Panc1 (cell line): ENCODE measurements around the gene SGCG. TPM values are rescaled to one million over a fixed set of nuclear protein-coding genes. Genes with fewer than 3 reads are reported as not detected.

Experiments
- ATAC-seq: fragments of 200-7000 bp; cut with Tn5 transposase; 2 replicates; pipeline ENCODE4 v1.9.1; 2020; ENCODE audit warnings: mild to moderate bottlenecking, moderate library complexity
- BruUV-seq: library from RNA; stranded (reverse); fragments of 400-500 nt; replicated peaks from 2 replicates; lab custom pipeline; 2021; lab: Mats Ljungman, UMichigan
- CTCF ChIA-PET: fragments of 300-600 bp; sonication (Branson Sonifier 250); formaldehyde crosslinking; loops from one replicate; lab custom pipeline; 2022; ENCODE audit warnings: antibody characterized with exemption; lab: Charles Lee
- POLR2A ChIA-PET: fragments of 300-600 bp; sonication (Branson Sonifier 250); formaldehyde crosslinking; loops from one replicate; lab custom pipeline; 2022; ENCODE audit warnings: antibody characterized with exemption; lab: Charles Lee
- DNase-seq: peaks from one replicate; pipeline ENCODE4 v3.0.0-alpha.2; 2010; ENCODE audit warnings: low read depth, low spot score
- H3K27ac ChIP-seq: 2 replicates; pipeline ENCODE4 v1.5.1; 2011; ENCODE audit warnings: mild to moderate bottlenecking, low read length, inconsistent platforms
- H3K27me3 ChIP-seq: fragments of 200-500 bp; sonication (Bioruptor generic); 2 replicates; pipeline ENCODE4 v1.6.0; 2014; ENCODE audit warnings: low read length, inconsistent platforms; ENCODE audit not compliant: control insufficient read depth, insufficient read depth
- H3K36me3 ChIP-seq: fragments of 200-500 bp; sonication (Bioruptor generic); 2 replicates; pipeline ENCODE4 v1.5.1; 2014; ENCODE audit warnings: inconsistent platforms, mild to moderate bottlenecking, low read length, moderate library complexity; ENCODE audit not compliant: control insufficient read depth, insufficient read depth
- H3K4me1 ChIP-seq: 2 replicates; pipeline ENCODE4 v1.5.1; 2011; ENCODE audit warnings: inconsistent platforms, mild to moderate bottlenecking, low read length, moderate library complexity; ENCODE audit not compliant: control insufficient read depth, insufficient read depth
- H3K4me3 ChIP-seq, 2 experiments: 2 replicates each; pipeline ENCODE4 v1.5.1; 2011 to 2012; ENCODE audit warnings: low read depth in 2 of 2, low read length in 2 of 2, mild to moderate bottlenecking in 2 of 2, inconsistent platforms in 1 of 2, moderate library complexity in 1 of 2
- H3K9me3 ChIP-seq: fragments of 200-500 bp; sonication (Bioruptor generic); 2 replicates; pipeline ENCODE4 v1.5.1; 2014; ENCODE audit warnings: low read depth, mild to moderate bottlenecking, inconsistent platforms, low read length, moderate library complexity; ENCODE audit not compliant: control insufficient read depth, insufficient read depth
- POLR2AphosphoS5 ChIP-seq: IDR thresholded peaks from 2 replicates; pipeline ENCODE4 v1.6.1; 2012; ENCODE audit warnings: mild to moderate bottlenecking, low read depth, low read length, moderate library complexity
- SIN3A ChIP-seq: IDR thresholded peaks from 2 replicates; pipeline ENCODE4 v1.6.1; 2012; ENCODE audit warnings: low read depth, mild to moderate bottlenecking, low read length, moderate library complexity, borderline replicate concordance; ENCODE audit not compliant: insufficient read depth
- TCF7L2 ChIP-seq: IDR thresholded peaks from 2 replicates; pipeline ENCODE4 v1.6.1; 2011; ENCODE audit warnings: mild to moderate bottlenecking, low read depth, low read length, inconsistent platforms
- in situ Hi-C: cut with HindIII; loops from 2 replicates; pipeline ENCODE4 v1.10.0; 2016; ENCODE audit warnings: low sequenced_read_pairs, low pct_unique_long_range_greater_than_20kb
- intact Hi-C: fragments of 100-400 bp; cut with micrococcal nuclease; formaldehyde crosslinking; loops from one replicate; pipeline ENCODE4 v1.10.0; 2022; ENCODE audit not compliant: unreplicated experiment
- total RNA-seq: library from RNA; stranded (reverse); gene quantifications from one replicate; pipeline ENCODE4 v1.2.1, GENCODE V29; 2021; ENCODE audit not compliant: unreplicated experiment
- TF ChIP-seq, protein P1 (sequence below), 2 experiments: IDR thresholded peaks; 2 replicates each; pipeline ENCODE4 v1.6.1; 2011 to 2012; ENCODE audit warnings: low read depth in 2 of 2, control low read depth in 1 of 2, low read length in 1 of 2, mild to moderate bottlenecking in 1 of 2, moderate library complexity in 1 of 2; ENCODE audit not compliant: insufficient read depth in 1 of 2
- TF ChIP-seq, protein P2 (sequence below): fragments of 450-650 bp; IDR thresholded peaks from 2 replicates; pipeline ENCODE4 v1.5.1; 2017; ENCODE audit warnings: mild to moderate bottlenecking

The SGCG gene
- total RNA-seq, 1 experiment from 2014 or later: not detected

DNA sequence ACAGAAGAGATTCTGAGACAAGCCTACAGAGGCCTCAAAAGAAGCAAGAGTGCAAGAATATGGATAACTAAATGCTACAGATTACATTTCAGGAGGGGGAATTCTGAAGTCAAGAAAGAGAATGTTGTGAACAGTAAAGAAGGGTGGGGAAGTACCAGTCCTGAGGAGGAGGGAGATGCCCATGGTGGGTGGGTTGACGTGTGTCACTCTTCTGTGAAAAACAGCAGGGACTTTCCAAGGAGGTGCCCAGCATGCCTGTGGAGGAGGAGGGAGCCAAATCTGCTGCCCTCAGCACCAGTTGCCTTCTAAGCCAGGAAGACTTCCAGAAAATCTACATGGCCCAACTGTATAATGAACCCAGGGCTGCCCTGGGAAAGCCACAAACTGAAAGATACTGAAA, 87.7 kb downstream of the SGCG start:
- no peak for DNase-seq
- Histone ChIP-seq H3K27ac (no peak overlapping the region), H3K4me3 (no peak overlapping the region), H3K4me1 (no peaks in the 10 kb centered on the region), H3K27me3 (no peaks in the 10 kb centered on the region), H3K36me3 (no peaks in the 10 kb centered on the region), H3K9me3 (no peaks in the 10 kb centered on the region)
- in situ Hi-C loops: no loop called here
- ATAC-seq: no peak
- BruUV-seq: no TSS peak
- TF ChIP-seq, protein P1, sequence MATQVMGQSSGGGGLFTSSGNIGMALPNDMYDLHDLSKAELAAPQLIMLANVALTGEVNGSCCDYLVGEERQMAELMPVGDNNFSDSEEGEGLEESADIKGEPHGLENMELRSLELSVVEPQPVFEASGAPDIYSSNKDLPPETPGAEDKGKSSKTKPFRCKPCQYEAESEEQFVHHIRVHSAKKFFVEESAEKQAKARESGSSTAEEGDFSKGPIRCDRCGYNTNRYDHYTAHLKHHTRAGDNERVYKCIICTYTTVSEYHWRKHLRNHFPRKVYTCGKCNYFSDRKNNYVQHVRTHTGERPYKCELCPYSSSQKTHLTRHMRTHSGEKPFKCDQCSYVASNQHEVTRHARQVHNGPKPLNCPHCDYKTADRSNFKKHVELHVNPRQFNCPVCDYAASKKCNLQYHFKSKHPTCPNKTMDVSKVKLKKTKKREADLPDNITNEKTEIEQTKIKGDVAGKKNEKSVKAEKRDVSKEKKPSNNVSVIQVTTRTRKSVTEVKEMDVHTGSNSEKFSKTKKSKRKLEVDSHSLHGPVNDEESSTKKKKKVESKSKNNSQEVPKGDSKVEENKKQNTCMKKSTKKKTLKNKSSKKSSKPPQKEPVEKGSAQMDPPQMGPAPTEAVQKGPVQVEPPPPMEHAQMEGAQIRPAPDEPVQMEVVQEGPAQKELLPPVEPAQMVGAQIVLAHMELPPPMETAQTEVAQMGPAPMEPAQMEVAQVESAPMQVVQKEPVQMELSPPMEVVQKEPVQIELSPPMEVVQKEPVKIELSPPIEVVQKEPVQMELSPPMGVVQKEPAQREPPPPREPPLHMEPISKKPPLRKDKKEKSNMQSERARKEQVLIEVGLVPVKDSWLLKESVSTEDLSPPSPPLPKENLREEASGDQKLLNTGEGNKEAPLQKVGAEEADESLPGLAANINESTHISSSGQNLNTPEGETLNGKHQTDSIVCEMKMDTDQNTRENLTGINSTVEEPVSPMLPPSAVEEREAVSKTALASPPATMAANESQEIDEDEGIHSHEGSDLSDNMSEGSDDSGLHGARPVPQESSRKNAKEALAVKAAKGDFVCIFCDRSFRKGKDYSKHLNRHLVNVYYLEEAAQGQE (IDR thresholded peaks at IDR 0.05; ENCODE audit: insufficient read depth in 1 of 2, low read depth in 2 of 2, low read length in 1 of 2): no peak
- TF ChIP-seq SIN3A: no peak
- no peak for TF ChIP-seq POLR2AphosphoS5
- no peak for TF ChIP-seq TCF7L2
- TF ChIP-seq, protein P2, sequence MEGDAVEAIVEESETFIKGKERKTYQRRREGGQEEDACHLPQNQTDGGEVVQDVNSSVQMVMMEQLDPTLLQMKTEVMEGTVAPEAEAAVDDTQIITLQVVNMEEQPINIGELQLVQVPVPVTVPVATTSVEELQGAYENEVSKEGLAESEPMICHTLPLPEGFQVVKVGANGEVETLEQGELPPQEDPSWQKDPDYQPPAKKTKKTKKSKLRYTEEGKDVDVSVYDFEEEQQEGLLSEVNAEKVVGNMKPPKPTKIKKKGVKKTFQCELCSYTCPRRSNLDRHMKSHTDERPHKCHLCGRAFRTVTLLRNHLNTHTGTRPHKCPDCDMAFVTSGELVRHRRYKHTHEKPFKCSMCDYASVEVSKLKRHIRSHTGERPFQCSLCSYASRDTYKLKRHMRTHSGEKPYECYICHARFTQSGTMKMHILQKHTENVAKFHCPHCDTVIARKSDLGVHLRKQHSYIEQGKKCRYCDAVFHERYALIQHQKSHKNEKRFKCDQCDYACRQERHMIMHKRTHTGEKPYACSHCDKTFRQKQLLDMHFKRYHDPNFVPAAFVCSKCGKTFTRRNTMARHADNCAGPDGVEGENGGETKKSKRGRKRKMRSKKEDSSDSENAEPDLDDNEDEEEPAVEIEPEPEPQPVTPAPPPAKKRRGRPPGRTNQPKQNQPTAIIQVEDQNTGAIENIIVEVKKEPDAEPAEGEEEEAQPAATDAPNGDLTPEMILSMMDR: no peak
- ChIA-PET CTCF (no interaction called here), POLR2A (no interaction called here)
- intact Hi-C loops: no loop called here

DNA sequence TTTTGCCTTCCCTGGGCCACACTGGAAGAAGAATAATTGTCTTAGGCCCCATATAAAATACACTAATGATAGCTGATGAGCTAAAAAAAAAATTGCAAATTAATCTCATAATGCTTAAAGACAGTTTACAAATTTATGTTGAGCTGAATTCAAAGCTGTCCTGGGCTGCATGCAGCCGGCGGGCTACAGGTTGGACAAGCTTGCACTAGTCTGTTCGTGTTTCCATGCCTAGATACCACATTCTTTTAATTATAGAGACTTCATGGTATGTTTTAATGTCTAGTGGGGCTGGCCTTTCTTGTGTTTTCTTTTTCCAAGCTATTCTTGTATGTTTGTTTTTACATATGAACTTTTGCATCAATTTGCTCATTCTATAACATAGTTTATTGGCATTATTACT, 90.6 kb downstream of the SGCG start:
- no peak for ATAC-seq
- POLR2A ChIA-PET: no interaction called here

More for the DNA sequence above, 90.6 kb downstream of the SGCG start:
- in situ Hi-C loops: no loop called here
- Histone ChIP-seq H3K9me3 (no peaks in the 10 kb centered on the region), H3K27me3 (no peaks in the 10 kb centered on the region), H3K27ac (no peak overlapping the region), H3K4me3 (no peak overlapping the region), H3K36me3 (no peaks in the 10 kb centered on the region), H3K4me1 (no peaks in the 10 kb centered on the region)
- TF ChIP-seq, protein P1 (IDR thresholded peaks at IDR 0.05; ENCODE audit: insufficient read depth in 1 of 2, low read depth in 2 of 2, low read length in 1 of 2): no peak
- TF ChIP-seq, protein P2: no peak
- no peak for TF ChIP-seq POLR2AphosphoS5
- TF ChIP-seq TCF7L2: no peak
- no peak for TF ChIP-seq SIN3A
- no peak for DNase-seq
- BruUV-seq: no TSS peak
- intact Hi-C loops: no loop called here
- CTCF ChIA-PET: no interaction called here
